22Rv1 (cell line): ENCODE measurements around the gene MEG3.

Source experiments
- CTCF ChIP-seq: fragments of 450-650 bp; IDR thresholded peaks from 2 replicates; pipeline ENCODE4 v1.5.1; 2017; ENCODE audit warnings: mild to moderate bottlenecking
- ZFX ChIP-seq: fragments of 450-650 bp; IDR thresholded peaks from 2 replicates; pipeline ENCODE4 v1.6.1; 2017; ENCODE audit warnings: antibody characterized with exemption, borderline replicate concordance

GRCh38 chr14:100879194-100879593 is 53.3 kb downstream of the MEG3 start:
- no peak for TF ChIP-seq CTCF
- no peak for TF ChIP-seq ZFX
